GM21529 (cell line): ENCODE measurements around the gene FAF1.

Source experiments
- ATAC-seq: cut with Tn5 transposase; IDR thresholded peaks from one replicate; pipeline ENCODE4 v1.9.1; 2021; ENCODE audit not compliant: unreplicated experiment

The FAF1 gene

DNA sequence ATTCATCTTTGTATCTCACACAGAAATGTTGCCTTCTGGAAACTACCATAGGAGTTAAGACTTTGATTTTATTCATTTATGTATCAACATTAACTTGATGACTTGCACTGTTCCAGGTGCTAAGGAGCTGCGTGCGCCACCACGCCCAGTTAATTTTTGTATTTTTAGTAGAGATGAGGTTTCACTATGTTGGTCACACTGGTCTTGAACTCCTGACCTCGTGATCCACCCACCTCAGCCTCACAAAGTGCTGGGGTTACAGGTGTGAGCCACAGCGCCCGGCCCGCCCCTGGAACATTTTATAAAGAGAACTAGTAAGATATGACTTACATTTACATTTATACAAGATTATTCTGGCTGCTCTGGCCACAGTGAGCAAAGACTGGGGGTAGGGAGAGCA, 252.2 kb downstream of the FAF1 start:
- no peak for ATAC-seq

DNA sequence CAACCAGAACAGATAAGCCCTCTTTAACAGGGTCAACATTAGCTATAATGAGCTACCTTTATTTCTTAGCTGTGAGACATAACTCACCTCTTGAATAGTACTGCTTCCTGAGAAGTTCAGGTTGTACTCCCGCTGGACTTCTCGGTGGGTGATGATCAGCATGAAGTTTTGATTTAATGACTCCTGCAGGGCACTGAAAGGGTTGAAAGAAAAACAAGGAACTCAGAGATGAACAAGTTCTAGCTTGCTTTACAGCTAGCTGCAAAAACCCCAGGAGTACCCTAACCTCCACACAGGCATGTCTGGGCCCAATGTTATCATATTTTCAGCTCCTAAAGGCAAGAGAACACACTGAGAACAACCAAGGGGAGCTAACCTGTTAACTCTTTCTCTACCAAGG, 254.4 kb downstream of the FAF1 start:
- no peak for ATAC-seq

DNA sequence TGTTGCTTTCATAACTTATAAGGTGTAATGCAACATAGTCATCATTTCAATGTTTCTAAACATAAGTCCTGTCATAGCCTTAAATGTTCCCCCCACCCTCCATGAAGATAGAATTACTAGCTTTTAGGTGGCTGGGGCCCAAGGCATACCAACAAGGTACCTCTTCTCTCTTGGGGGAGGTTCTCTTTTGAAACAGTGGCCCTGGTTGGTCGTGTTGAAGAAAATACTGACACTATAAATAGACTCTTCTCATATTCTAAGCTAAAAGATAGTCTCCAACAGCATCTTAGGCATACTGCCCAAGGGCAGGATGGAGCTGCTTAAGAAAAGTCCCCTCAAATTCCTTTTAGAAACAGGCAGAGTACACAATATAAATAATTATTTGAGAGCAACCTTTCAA, 255.0 kb downstream of the FAF1 start:
- ATAC-seq: no peak

DNA sequence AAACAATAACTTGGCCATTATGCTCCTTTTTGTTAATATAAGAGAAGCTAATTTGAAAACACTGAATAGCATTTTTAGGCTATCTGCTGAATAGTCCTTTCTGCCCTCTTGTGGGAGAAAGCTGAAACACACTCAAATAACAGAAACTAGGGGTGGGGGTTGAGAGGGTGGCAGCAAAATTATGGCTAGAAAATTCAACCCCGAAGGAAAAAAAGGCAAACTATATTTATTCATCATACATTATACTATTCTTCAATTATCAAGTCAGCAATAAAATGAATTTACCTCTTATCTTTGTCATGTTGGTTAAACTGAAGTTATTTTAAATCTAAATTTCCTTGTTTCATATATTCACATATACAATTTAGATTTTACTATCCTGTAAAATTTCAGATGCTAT, 255.9 kb downstream of the FAF1 start:
- no peak for ATAC-seq

DNA sequence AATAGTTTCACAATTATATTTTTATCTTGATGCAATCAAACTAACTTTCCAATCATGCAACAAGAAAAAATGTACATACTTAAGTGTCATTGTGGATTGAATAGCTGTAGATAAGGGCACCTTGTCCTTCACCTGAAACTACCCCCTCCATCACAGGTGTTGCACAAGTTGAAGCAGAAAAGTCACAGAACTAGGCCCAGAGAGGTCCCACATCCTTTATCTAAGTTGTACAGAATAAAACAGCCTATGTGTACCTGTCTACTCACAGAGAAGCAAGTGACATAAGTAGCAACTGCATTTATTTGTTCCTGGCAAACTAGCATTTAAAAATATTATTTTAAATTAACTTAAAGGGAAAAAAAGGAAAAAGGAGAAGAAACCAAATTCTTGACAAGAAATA, 256.8 kb downstream of the FAF1 start:
- no peak for ATAC-seq

DNA sequence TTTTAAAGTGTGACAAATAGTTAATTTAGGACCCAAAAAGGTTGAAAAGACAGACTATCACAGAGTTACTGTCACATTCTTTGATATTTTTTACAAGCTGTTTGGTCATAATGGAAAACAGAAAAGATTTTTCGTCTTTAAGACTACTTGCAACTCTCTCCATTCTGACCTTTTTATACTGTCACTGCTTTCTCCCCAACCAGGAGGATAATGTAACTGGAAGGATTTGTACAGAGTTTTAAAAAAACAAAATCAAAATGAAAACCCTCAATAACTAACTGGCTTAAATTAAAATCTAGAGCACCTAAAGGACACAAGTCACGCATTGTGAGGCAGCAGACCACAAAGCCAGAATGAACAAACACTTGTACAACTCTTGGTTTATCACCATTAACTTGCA, 257.7 kb downstream of the FAF1 start:
- ATAC-seq: no peak

DNA sequence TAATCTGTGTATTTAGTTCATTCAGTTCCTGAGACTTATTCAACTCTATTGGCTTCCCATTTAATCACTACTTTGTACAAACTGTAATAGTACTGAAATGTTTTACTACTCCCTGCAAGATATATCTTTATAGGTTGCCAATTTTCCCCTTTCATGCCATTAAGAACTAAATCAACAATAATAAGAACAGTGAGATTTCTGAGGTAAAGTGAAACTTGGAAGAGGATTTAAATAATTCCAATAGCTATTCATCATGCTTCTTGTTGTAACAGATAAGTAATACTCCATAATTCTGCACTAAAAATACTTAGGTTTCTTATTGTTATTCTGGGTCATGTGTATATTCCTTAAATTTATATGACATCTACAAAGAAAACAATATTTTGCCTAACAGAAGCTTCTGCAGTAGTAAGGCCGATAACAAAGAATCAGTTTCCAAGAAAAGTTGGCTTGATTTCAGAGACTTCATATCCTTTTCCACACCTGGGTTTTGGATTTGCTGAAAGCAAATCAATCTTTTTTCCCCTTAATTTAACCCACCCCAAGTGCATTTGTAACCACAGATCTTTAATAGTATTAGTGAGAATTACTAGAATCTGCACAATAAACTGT, 258.3 kb downstream of the FAF1 start:
- no peak for ATAC-seq

DNA sequence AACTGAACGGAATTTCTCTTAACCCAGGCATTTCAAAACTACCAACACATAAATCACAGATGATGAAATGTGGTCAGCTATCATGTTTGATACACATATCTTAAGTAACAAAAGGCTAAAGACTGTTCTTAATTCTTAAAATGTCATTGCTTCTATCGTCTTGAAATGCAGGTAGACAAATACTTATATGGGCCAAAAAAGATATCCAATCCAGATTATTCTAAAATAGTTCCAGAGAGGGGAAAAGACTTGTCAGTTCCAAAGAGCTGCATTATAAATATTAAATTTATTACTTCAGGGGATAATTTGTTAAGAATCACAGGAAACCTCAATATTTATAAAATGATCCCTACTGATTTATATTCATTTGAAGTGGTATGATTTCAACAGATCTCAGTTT, 259.4 kb downstream of the FAF1 start:
- no peak for ATAC-seq

DNA sequence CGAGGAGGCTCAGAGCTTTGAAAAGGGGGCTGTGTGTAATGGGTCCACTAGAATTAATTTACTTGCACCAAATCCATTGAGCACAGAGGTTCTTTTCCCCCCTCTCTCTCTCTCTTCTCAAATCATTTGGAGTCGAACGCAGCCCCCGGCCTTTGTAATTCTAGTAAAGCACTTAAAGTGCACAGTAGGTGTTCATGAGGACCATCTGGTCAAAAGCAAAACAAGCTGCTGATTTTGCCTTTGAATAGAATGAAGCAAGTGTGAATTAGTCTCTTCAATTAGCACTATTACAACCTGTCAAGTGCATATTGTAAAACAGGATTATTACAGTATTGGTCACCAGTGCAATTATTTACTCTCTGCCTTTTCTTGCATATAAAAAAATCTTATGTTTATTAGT, 259.9 kb downstream of the FAF1 start:
- no peak for ATAC-seq

DNA sequence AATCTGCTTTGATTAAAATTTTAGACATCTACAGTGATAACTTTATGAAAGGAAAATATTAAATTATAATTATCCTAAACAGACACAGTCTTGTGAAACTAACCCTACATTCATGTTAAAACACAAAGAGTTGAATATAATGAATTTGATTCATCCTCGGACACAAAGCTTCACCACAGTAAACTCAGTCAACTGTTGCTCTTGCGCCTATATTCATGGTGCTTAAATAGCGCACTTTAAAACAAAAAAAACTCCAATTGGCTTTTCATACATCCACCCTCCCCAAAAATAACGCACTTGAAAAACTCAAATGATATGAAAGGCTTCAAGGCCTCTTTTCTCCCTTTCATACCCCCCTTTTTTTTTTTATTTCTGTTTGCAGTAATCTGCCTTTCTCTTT, 260.3 kb downstream of the FAF1 start:
- ATAC-seq: no peak

DNA sequence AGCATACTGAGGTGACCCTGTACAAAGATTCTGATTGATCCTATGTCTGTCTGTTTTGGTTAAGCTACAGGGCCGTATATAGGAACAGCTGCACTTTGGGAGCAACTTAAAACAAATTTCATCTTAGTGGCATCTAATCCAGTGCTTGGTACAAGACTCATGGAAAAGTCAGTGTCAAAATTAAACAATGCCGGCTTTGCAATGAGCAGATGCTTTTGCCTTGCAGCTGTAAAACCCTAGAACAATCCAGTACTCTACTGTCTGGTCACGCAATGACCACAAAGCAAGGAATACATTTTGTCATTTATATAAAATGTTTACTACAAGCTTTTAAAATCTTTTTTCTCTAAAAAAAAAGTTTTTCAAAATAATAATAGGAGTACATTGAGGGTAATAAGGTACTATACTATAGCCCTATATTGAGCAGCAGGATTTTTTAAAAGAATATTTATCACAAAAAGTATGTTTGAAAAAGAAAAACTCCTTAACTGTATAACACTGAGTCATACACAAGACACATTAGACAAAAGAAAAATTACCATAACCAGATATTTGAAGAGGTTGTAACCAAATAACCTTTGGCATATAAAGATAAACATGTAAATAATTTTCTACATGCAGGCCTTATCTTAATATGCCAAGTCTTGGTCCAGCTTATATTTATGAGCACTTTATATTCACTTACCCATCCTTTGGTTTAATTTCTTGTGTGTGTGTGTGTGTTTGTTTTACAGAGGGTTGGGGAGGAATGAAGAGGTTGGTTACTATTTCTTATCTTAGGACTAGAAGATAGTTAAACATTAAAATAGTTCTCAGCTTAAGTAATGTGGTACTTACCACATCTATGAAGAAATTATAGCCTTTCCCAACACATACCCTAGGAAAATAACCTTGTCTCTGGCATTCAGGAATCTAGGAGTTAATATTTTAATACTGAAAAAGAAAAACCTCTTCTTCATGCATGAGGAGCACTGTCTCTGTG, 262.3 kb downstream of the FAF1 start:
- ATAC-seq: no peak

DNA sequence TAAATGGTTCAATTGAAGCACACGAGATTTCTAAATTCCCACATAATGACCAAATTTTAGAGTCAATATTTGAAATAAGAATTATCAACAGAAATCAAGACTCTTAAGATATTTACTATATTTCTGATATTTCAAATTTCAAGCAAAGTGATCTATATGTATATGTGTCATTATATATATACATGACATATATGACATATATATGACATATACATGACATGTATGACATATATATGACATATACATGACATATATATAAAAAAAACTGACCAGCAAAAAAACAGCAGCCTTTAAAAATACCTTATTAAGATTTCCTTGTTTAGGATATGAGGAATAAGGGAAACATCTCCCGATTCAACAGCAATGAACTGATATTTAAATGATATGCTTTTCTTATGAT, 266.2 kb downstream of the FAF1 start:
- ATAC-seq: no peak

DNA sequence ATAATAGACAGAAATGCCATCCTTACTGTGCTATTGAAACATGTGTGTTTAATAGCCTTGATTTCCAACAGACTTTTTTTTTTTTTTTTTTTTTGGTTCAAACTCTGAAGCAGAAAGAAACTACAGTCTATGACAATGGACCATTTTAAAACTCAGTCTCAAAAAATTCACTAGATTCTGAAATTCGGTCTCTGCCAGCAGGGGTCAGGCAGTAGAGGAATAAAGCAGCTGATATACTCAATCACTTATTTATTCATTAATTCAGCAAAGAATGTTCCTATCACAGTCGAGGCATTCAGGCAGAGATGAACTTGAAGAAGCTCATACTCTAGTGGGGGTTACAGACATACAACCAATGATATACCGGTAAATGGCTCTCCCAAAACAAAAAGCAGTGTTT, 275.9 kb downstream of the FAF1 start:
- ATAC-seq: no peak

DNA sequence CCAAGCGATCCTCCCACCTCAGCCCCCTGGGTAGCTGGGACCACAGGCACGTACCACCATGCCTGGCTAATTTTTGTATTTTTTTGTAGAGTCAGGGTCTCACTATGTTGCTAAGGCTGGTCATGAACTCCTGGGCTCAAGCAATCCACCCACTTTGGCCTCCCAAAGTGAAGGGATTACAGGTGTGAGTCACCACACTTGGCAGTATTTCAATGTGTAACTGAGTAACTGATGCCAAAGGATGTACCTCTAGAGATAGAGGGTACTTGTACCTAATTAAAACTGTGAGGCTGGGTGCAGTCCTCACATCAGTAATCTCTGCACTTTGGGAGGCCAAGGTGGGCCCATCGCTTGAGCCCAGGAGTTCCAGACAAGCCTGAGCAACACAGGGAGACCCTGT, 278.1 kb downstream of the FAF1 start:
- no peak for ATAC-seq

DNA sequence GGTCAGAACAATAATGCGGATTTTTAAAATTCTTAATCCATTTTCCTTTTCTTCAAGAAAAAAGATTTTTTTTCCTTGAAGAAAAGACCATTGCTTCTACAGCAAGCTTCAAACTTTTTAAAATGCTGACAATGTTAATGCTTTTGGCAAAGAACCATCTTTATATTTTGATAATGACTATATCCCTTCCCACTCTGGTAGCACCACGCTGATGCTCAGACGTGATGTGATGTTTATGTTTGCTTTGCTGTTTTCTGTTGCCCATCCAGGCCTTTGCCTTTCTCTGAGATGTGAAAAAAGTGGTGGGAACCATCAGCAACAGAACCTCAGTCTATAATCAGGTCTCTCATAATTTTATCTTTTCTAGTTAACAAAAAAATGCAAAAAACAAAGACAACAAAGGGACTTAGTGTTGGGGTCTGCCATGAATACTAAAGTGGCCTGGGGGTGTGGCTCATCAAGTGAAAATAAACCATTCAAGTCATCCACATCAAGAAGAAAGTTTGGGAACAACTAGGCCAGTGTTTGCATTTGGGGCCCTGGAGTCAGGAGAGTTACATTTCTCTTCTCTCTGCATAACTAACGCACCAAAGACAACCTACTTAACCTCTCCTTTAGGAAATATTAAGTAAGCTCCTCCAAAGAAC, 292.2 kb downstream of the FAF1 start:
- ATAC-seq: no peak

DNA sequence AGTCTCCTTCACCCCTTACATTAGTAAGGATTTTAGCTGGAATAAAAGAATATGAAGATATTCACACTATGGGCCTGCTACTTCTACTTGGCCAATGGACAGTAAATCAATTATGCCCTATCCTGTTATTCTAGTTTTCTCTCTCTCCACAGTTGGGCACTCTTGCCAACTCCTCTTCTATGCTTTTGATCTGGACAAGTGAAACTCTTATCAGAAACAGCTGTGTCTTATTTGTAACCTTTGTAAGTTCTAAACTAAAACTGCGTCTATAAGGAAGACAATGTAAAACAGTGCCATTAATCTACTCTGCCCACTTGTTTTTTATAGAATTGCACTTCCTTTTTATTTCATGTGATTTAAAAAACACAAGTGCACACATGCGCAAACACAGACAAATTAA, 292.8 kb downstream of the FAF1 start:
- no peak for ATAC-seq

DNA sequence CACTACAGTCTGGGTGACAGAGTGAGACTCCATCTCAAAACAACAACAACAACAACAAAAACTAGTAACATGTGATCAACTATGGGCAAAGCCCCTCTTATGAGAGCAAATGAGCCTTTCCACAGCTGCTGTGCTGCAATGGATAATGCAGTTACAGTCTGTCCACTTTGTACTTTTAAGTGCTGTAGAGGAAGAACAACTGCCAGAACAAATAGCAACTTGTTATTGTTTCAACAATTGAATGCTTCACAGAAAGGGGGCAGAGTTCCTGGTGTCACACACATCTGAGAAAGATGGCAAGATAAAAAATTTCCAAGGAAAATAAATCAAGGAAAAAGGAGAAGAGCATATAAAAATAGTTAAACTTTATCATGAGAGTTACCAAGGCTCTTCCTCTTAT, 293.2 kb downstream of the FAF1 start:
- no peak for ATAC-seq

DNA sequence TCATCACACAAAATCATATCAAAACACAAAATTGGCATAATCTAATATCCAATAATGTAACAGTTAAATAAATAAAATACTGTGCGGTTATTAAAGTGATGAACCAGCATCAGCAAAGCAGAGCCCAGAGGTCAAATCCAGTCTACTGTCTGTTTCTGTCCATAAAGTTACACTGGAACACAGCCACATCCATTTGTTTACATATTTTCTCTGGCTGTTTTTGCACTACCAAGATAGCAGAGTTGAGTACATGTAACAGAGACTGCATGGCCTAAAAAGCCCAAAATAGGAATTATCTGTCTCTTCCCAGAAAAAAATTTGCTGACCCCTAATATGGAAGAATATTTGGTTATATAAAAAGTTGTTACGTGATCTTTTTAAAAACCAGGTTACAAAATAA, 294.7 kb downstream of the FAF1 start:
- ATAC-seq: no peak

DNA sequence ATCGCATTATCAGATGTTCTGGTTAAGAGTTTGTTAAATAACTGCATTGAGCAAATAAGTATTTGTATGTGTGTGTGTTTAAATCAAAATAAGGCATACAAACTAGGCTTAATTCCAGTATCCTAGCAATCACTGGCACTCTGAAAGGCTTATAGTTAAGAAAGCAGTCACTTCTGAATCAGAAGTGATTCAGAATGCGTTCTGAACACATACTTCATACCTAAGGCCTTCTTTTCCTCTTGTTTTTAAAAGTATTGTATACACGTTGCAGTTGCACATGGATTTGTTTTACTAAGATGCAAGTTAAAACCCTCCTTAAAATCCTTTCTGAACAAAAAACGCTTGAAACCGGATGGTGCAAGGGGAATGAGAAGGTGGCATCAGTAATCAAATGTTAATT, 298.4 kb downstream of the FAF1 start:
- ATAC-seq: no peak

DNA sequence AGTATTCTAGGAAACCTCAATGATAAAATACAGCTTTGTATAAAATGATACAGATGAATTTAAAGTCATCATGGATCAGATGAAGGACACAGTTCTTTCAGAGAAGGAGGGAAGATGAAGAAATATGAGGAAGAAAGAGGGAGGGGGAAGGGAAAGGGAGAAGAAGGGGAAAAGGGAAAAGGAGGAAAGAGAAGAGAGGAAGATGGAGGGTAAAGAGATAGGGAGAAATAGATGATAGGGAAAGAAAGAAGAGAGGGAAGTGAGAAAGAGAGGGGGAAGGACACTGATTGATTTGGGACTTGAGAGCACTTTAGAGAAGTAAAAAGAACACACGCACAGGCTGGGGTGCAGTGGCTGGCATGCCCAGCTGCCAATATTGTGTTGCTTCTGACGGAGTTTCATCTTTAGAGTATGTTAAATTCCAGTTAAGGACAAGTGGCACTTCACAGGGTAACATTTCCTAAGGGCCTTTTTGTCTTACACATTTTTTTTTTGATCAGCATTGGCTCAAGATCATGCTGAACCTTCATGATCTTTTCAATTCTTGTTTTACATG, 300.9 kb downstream of the FAF1 start:
- ATAC-seq: no peak

DNA sequence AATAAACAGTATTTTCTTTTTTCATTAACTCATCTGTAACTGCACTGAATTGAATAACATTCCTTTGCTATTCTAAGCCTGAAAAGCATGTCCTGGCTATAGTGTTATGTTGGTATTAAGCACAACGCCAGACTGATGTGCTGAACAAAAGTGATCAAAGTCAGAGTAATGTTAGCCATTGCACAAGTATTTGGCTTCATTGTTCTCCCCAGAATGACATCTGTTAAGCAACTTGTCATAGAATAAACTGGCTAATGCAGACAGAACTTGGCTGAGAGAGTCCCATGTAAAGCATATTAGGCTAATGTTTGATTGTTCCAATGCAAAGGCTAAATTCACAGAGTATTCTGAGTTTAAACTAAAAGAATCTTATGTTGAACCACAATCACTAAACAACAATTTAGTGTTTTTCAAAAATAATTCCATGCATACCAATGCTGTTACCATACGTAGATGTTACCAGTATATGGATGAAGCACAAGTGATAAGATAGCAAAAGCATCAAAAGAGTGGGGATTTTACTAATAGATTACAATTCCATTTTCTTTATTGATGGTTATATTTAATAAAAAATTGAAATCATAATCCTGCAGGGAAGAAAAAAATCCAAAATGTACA, 301.5 kb downstream of the FAF1 start:
- no peak for ATAC-seq
